T-helper 22 cell (primary cell): Measurements from ENCODE around the gene QSOX2.

Experiments used
- DNase-seq: peaks from one replicate; pipeline ENCODE4 v3.0.0-alpha.2; 2020; ENCODE audit warnings: low read depth

The QSOX2 gene

DNA sequence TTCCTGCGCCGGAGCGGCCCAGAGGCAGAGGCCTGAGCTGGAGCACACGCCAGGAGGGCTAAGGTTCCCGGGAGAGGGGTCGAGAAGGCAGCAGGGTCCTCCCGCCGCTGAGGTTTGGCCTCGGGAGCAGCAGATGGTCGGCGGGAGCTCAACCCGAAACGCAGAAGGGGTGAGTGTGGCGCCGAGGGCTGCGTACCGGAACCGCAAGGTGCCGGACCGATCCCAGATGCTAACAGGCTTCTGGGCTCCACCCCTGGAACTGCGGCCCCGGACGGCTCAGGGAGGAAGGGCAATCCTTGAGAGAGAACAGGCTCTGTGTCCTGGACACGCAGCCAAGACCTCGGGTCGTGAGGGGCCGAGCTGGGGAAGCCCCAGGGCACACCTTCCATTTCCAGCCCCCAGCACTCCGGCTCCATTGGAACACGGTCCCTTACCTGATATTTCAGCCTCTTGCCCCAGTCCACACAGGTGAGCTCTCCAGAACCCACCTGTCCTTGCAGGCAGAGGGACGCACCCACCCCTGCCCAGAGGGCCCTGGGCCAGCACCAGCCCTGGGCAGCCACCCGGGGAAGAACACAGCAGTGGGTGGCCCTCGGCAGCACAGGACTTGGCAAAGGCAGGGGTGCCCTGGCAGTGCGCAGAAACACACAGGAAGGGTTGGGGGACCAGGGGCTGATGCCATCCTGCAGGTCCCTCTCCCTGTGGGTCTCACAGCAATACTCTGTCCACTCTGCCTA, 42.0 kb downstream of the QSOX2 start:
- DNase-seq: no peak

DNA sequence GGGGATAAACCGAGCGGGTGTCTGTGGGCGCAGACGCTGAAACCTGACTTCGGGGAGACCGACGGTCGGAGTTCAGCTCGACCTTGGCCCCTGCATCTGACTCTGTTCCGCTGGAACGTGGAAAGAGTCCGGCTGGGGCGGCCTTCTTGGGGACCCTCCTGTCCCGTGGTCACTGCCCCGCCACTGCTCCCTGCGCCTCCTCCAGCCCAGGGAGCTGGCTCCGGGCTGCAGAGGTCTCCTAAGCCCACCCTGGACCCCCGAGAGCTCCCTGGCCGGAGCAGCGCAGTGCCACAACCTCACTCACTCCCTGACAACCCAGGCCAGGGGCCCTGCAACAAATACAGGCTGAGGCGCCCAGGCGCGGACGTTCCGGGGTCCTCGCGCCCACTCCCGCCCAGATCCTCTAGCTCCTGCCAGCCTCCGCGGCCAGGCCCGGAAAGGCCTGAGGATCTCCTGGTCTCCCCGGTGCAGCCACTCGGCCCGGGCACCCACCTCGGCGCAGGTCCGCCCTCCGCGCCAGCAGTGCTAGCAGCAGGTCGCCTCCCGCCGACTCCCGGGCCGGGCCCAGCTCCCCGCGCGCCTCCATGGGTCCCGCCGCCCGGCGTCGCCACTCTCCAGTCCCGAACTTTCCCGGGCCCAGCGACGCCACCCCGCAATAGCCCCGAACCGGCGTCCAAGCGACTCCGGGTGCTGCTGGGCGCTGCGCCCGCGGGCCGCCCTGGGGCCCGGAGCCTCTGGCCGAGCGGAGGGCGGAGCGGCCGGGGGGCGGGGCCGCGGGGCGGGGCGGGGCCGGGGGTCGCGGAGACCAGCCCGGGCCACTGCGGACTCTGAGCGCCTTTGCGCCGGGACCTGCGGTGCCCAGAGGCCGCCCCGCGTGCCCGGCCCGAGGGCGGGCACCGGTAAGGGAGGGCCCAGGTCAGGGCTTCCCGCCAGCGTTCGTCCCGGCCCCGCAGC, 42.9 kb downstream of the QSOX2 start:
- DNase-seq: no peak

DNA sequence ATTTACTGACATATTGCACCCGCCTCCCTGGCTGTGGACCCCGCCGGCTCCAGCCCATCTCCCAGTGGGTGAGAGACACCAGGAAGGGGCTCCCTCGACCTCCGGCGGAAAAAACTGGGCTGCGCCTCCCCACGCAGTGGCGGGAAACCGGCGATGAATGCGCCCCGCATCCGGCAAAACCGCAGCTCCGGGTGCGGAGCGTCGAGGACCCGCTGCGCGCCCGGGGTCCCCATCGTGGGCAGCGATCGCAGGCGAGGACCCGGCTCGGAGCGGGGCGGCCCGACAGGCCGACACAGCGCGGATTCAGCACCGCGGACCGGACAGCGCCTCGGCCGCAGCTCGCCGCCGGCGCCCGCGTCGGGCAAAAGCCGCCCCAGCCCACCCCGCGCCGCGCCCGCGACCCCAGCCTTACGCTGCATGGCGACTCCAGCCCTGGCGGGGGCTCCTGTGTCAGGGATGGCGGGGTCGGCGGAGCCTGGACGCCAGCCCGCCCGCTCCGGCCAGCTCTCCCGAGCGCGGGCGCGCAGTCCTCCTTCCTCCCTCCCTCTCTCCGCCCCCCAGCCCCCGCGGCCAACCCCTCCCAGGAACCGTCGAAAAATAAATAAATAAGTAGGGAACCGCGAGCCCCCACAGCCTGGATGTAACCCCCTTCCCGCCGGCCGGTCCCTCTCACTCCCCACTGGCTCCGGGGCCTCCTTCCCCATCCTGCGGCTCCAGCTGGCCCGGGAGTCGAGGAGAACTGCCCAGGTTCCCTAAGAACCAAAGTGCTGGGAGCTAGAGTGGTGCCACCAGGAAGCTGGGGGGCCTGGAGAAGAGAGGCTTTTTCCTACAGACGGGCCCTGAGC, 43.8 kb downstream of the QSOX2 start:
- DNase-seq: no peak

DNA sequence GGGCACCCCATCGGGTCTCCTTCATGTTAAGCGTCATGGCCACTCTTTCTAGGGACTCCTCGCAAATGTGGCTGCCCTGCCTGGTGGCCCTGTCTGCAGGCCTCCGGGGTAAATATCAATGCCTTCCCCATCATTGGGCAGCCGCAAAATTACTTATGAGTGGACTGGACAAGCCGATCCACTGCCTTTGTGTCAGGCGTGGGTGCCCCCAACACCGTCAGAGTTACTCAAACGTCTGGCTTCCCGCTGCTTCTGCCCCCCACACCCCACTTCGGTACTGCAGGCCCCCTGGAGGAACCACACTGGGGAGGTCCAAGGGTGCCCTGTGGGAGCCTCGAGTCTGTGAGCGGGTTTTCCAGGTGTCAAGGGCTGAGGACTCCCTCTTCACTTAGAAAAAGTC, 44.4 kb downstream of the QSOX2 start:
- DNase-seq: no peak

DNA sequence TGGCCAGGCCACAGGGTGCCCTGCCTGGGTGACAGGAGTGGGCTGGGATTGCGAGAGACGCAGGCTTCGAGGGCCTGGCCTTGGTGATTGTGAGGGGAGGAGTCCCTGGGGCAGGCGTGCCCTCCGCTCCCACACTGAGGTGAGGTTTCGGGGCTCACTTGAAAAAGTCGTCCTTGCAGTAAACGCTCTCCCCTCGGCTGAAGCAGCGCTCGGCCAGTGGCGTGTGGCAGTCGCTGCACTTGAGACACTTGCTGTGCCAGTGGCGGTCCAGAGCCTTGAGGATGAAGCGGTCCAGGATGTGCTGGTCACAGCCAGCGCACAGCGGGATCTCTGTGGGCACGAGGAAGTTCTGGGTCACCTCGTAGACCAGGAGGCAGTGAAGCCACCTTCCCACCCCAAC, 45.2 kb downstream of the QSOX2 start:
- no peak for DNase-seq

DNA sequence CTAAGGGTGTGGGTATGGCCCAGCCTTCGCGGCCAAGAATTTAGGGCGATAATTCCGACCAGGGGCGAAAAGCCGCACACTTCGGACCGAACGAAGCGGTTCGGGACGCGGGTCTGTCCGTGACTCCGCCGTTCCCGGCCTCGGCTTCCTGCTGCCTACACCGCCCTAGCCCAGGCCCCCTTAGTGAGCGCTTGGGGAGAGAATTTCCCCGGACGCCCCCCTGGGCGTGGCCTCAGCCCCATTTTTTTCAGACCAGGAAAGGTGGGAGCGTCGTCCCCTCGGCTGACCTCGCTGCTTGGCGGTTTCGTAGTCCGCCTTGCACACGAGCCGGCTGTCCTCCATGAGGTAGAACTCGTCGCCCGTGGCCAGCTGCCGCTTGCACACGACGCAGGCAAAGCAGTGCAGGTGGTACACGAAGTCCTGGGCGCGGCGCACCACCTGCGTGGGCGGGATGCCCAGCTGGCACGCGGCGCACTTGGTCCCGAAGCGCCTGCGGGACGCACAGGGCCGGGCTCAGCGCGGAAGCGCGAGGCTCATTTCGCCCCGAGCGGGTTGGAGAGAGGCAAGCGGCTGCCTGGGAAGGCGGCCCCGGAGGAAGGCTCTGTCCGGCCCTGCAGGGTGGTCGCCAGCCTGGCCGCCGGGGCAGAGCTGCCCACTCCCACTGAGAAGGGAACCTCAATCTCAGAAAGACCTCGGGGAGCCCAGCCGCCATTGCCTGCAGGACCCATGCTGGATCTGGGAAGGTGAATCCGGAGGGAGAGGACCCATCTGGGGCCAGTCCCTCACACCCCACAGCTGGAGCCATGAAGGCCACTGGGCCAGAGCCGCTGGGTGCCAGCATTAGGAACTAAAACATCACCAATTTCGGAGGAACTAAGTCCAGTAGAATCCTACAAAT, 46.0 kb downstream of the QSOX2 start:
- DNase-seq: no peak

DNA sequence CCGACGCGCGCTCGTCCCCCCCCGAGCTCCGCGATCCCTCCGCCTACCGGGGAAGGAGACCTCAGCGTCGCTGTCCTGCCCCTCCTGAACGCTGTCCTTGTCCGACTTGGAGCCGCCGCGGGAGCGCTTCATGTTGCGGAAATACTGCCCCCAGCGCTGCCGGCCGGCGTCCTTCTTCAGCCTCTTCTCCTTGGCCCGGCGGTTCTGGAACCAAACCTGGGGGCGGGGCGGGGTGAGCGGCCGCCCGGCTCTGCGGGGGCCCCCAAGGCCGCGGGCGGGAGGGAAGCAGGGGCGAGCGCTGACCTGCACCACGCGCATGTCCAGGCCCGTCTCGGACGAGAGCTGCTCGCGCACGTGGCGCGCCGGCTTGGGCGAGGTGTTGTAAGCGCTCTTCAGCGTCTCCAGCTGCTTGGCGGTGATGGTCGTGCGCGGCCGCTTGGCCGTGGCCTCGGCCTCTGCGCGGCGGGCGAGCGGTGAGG, 47.0 kb downstream of the QSOX2 start:
- no peak for DNase-seq

DNA sequence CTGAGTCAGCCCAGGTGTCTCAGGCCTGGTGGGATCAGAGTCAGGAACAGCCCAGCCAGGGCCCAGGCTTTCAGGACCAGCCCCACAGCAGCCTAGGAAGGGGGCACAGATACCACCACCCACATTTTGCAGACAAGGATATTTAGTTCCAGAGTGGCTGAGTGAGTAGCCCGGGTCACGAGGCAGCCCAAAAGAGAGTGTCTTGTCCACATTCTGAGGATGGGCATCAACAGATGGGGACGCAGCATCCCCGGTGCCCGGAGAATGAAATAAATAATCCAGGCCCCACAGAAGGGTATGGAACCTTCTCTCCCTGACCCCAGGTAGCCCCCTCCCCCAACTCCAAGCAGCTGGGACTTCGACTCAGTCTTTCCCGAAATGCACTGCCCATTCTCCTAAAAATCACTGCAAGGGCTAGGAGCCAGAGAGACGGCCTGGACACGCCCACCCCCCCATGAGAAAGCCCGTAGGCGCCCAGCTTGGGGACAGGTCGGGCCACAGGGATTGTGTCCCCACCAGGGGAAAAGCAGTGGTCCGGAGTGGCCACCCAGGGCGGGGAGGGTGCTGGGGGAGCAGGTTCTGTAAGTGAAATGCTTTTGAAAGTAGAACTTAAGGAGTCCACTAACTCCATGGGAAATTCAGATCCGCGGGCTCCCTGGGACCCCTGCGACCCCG, 47.5 kb downstream of the QSOX2 start:
- no peak for DNase-seq

DNA sequence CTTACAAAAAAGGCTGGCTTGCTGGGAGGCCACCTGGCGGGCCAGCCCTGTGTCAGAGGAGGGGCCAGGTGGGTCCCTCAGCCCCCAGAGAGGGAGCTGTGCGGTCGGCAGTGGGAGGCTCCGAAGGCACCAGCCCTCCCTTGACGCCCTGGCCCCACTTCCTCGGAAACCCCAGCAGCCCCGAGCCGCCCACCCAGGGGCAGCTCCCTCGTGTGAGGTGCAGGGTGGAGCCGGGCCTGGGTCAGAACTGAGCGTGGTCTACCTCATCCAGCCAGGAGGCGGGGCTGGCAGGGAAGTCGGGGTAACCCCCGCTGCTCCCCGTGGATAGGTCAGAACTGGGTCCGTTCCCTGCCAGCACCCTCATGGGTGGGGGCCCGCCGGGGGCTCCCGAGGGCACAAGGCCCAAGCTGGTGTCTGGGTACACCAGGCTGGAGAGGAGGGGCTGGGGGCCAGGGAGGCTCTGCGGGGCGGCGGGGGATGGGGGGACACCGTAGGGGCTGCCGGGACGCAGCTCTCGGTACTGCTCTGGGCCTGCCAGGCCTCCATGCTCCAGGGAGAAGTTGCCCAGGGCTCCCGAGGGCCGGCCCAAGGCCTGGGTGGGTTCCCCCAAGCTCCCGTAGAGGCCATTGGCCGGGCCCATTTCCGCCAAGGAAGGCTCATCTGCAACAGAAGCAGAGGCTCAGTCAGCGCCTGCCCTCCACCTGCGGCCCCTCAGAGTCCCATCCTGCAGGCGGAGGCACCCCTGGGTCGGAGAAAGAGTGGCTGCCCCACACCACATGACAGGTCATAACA, 48.3 kb downstream of the QSOX2 start:
- no peak for DNase-seq

DNA sequence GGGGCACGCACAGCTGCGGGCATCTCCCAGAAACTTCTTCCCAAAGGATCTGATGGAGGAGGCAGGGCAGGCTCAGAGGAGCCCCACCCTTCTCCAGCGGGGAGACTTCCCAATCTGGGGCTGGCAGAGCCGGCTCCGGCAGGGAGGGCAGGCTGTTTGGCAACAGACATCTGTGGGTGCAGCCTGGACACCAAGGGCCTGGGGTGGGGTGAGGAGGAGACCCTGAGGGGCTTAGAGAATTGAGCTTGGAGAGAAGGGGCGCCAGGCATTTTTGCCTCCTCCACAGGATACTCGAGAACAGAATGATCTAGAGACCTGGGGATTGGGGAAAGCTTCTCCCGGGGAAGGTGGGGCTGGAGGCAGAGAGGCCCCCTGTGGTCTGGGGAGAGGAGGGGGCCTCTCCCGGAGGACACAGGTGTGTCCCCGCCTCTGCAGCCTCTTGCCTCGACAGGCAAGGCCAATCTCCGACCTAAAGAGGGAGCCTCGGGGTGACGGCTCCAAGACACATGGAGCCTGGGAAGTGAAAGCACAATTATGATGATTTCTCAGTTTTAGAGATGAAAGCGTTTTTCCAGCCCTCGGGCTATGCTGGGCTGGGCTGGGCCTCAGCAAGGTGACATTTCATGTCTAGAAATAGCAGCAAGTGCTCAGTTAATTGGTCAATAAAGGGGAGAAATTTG, 49.1 kb downstream of the QSOX2 start:
- no peak for DNase-seq

DNA sequence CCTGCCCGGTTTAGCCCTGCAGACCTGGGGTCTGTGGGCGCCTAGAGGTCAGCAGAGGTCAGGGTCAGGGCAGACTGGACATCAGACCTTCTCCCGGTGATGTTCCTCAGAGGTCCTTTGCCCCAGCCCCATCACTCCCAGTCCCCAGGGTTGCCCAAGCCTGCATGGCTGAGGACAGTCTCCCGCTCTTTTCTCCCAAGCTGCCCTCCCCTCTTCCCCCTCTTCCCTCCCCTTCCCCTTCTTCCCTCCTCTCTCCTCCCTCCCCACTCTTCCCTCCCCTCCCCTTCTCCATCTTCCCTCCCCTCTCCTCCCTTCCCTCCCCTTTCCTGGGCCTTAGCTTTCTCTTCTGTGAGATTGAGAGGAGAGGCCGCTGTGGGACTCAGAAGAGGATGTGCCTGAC, 51.1 kb downstream of the QSOX2 start:
- DNase-seq: no peak

DNA sequence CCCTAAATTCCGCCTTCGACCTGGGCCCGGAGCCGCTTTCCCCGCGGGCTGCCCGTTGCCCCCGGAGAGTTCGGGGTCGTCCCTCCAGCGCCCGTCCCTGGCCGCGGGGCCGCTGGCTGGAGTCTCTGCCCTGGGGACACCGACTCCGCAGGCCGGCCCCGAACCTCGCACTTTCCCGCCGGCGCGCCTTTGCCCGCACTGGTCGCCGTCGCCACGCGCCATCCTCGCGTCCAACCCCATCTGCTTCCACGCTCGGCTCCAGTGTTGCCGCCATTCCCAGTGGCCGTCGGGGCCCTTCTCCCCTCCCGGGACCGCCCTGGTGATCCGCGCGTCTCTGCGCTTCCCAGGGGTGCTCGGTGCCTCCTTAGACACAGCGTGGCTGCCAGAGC, 51.7 kb downstream of the QSOX2 start:
- DNase-seq: no peak

DNA sequence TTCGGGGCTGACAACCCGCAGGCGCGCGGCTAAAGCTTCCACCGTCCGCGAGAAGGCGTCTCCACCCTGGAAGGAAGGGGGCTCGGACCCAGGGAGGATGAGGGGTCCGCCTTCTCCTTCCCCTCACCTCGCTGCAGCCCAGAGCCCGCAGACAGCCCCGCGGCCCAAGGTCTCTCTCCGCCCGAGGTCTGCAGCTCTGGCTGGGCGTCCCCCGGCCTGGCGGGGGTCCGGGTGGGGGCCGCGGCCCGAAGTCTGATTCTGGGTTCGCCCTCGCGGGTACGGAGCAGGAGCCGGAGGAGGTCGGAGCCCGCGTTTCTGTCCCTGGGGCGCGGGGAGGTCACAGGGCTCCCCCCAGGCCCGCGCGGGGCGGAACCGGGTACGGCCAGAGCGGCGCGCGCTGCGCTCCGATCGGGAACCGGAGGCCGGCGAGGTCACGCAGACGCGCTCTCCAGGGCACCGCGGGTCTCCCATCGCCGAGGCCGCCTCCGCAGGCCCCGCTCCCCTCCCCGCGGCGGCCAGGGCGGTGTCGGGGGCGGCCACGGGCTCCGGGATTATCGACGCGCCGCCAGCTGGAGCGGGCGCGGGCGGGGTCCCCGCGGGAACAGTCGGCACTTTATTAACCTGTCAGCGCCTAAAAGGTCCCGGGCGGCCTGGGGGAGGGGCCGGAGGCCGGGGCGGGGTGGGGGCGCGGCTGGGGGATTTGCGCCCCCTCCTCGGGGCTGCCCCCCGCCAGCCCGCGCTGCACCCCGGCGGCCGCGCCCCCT, 52.3 kb downstream of the QSOX2 start:
- no peak for DNase-seq

DNA sequence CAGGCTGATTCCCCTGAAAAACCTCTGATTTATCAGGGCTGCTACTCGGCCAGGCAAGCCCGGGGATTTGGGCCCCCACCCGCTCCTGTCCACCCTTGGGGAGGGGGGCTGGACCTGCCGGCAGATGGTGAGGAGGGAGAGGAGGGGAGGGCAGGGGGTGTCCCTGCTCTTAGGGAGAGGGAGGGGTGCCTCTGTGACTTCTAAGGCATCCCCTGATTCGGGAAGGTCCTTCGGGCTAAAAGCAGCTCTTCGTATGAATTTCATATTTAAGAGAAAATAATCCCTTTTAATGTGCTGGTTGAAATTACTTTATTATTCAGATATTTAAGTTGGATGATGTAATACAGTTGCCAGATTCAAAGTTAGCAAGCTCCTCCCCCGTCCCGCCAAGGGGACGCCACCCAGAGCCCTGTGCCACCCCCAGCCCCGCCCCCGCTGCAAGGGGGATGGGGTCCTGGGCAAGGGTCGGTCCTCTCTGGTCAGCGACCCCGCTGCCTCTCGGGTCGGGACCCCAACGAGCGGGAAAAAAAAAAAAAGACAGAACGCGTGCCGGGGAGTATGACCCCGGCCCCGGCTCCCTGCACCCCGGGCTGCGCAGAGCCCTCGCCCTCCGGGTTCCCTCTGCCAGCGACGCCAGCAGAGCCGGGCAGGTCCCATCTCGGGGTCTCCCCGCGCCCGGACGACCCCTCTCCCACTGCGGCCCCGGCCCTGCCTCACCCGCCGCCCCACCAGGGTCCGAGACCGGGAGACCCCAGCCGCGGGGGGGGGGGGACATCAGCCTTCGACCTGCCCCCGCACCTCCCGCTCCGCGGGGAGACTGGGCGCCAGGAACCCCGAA, 53.1 kb downstream of the QSOX2 start:
- DNase-seq: no peak

DNA sequence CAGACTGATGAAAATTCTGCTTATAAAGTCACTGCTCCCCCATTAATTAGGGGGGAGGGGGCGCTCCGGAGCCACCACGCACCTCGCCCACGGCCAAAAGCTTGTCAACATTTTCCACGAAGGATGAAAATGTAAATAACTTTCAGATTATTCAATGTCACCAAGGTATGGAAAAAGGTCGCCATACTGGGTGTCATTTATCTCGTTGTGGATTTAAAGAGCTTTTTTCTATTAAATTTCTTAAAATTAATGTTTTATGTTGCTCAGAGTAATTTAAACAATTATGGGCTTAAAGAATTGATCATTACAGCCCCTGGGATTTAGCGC, 53.7 kb downstream of the QSOX2 start:
- no peak for DNase-seq

DNA sequence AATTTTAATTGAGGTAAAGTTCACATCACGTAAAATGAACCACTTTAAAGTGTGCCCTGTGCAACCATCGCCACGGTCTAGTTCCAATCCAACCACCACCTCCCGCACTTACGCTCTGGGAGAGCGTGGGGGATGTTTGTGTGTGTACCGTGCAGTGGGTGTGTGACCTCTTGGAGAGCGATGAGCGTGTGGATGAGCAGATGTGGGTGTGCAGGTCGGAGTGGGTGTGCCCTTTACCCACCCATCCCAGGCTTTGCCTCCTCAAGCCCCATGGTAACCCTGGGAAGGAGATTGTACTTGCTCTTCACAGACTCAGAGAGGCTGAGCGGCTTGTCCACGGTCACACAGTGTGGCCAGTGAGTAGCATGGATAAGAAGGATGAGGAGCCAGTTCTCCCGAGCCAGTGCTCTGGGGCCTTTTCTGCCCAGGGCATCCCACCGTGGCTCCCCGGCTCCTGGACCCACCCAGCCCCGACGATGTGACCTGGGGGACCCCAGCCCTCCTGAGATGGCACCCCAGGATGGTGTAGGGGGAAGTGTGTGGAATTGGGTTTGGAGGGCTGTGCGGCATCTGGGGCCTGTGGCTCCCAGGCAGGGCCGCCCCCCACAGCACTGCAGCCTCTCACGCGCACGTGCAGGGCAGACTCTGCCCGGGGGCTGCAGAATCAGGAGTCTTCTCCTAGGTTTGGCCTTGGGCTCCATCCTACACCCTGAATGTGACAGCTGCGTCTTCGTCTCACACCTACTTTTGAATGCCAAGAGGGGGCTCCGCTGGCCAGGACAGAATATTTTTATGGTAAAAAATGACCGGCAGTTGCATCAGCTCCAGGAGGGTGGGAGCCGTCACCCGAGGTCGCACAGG, 54.3 kb downstream of the QSOX2 start:
- DNase-seq: no peak

DNA sequence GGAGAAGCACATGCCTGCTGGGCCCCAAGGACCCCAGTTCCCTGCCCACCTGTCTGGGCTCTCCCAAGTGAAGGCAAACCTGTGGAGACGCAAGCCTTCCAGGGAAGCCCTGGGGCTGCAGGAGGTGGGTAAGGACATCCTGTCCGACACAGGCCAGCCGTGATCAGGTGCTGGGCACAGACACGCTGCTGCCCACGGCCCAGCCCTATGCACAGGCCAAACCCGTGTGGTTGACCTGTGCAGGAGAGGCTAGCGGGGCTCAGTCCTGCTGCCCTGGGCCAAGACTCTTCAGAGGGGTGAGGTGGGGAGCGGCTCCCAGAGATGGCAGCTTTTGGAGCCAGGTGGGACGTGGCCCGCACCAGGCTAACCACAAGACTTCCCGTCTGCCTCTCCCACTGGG, 55.0 kb downstream of the QSOX2 start:
- DNase-seq: no peak
